ENCODE measurements around the gene SKI.
A peak's percentile ranks its signal among the peaks of the same experiment; 100 is the strongest.

Gene SKI

DNA sequence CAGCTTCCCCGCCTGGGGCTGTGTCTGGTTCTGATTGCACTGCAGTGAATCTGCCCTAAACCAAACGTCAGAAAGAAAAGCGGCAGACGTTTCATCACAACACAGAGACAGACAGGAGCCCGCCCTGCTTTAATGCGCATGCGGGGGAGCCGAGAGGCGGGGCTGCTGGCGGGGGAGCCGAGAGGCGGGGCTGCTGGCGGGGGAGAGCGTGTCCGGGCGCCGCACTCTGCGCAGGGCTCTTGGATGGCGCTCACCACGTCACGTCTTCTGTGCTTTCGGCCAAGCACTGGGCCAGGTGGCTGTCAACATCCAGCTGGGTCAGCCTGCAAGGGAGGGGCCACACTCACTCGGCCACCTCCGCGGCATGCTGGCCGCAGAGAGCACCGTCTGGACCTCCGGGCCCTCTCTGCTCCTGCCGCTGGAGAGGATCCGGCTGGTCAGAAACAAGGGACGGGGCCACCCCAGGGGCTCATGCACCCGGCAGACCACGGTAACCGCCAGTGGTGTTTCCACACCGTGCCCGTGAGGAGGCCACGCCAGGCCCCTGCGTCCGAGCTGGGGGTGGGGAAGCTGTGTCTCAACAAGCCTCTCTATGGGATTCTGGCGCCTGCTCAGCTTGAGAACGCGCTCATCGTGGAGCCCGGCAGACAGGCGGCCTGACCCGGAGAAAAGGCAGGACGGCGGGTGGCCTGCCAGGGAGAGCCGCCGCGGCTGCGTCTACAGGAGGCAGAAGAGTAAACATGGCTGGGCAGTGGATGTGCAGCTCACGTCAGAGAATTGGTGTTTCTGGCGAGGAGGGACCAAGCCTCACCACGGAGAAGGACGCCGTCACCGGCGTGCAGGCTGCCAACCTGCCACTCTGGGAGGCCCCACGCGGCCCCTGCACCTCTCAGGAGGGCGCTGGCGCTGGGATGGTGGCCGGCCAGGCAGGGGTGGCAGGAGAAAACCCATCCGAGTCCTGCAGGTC is 38.4 kb upstream of the SKI start:
- no peak for TF ChIP-seq ZNF274 (IDR thresholded peaks at IDR 0.05; ENCODE audit: low read depth, low read length)
- H3K4me3 ChIP-seq (ENCODE audit: low read length): peak overlapping the region; percentile 33; the same call in 1 of the 2 replicates

DNA sequence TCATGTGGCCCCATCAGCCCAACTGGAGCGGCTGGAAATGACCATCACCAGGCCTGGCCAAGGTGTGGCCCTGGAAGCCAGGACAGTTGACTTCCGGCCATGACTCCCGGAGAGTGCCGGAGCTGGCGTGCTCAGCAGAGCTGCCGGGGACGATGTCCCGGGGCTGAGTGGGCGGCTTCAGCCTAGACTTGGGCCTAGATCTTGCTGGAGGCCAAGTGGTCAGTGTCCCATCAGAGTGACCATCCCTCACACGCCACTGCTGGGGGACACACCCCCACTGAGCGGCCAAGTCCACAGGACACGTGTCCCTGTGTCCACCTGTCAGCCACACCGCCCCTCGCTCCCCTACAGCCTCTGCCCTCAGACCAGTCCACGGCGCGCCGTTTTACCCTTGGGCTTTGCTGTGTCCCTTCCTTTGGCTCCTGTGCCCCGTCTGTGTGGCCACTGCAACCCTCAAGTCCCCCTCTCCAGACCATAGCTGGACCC is 37.6 kb upstream of the SKI start:
- H3K4me3 ChIP-seq (ENCODE audit: low read length): no peak overlapping the region
- TF ChIP-seq ZNF274 (IDR thresholded peaks at IDR 0.05; ENCODE audit: low read depth, low read length): no peak

DNA sequence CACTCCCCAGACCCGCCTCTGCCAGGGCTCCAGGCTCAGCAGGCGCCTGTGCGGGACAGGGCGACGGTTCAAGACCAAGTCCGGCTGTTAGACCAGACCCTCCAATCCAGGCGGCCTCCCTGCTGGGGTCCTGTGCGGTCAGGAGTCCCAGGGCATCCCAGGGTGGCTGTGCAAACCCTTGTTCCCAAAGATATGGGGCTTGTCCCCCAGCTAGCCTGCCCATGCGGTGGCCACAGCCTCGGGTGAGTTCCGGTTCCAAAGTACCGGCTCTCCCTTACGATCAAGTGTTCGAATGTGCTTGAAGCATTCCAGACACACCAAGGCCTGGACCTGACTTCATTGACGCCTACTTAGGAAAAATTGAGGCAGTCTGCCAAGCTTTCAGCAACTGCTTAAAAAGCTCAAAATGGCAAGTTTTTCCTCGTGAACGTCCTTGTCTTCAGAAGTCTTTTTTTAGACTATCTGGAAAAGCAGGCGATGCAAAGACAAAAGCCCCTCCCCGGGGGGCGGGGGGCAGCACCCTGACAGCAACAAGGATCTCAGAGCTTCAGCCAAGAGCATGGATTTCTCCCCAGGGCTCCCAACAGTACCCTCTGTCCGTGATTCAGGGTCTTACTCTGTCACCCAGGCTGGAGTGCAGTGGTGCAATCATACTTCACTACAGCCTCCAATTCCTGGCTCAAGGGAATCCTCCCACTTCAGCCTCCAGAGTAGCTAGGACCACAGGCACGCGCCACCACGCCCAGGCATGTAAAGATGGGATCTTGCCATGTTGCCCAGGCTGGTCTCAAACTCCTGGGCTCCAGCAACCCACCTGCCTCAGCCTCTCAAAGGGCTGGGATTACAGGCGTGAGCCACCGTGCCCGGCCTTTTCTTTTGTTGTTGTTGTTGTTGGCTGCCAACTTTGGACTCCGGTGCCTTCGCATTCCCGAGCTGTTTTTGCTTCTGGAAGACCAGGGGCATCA is 35.8 kb upstream of the SKI start:
- no peak for TF ChIP-seq ZNF274 (IDR thresholded peaks at IDR 0.05; ENCODE audit: low read depth, low read length)

DNA sequence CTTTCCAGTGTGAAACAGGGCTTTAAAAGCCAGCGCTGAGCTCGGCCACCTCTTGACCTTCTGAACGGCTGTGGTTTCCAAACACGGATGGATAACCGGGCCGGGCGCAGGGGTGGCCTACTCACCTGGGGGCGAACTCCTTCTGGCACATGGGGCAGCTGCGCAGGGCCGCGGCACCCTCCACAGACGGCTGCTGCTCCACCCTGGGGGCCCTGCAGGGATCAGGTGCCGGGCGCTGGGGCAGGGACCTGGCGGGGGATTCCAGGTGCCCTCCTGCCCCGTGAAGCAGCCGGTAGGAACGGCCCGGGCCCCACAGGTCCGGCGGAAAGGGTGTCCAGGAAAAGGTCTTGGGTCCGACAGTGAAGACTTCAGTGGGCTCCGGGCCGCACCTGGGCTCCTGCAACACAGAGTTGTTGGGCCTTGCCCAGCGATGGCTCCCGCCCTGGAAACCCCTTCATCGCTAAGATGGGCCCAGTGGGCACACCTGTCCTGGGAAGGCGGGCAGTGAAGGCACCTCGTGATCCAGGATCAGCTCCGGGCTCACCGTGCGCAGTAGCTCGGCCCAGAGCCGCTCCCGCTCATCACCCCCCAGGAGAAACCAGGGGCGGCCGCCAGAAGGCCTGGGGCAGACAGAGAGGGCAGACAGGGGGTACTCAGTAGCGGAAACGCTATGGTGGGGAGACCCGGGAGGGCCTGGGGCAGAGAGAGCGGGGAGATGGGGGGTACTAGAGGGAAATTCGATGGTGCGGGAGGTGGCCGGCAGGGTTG is 34.4 kb upstream of the SKI start:
- H3K4me3 ChIP-seq (ENCODE audit: low read length): peak overlapping the region; percentile 63
- TF ChIP-seq ZNF274 (IDR thresholded peaks at IDR 0.05; ENCODE audit: low read depth, low read length): no peak

More for the DNA sequence above, 35.8 kb upstream of the SKI start:
- H3K4me3 ChIP-seq (ENCODE audit: low read length): no peak overlapping the region

DNA sequence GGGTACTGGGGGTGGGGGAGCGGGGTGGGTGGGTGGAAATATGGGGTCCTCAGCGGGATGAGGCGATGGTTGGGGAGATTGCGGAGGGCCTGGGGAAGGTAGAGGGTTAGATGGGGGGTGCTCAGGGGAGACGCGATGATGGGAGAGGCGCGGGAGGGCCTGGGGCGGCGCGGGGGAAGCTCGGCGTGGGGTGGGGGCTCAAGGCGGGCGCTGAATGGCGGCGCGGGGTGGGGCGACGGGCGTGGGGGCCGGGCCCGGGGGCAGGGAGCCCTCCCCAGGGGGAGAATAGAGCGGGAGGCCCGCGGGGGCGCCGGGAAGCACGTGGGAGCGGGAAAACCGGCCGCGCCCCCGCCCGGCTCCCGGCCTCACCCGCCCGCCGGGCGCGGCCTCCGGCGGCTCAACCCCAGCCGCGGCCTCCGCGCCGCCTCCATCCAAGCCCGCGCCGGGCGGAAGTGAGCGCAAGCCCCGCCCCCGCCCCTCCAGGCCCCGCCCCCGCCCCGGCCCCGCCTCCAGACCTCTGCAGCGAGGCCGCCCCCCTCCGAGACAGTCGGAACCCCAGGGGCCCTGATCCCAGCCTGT is 33.7 kb upstream of the SKI start, which contains the start of gene FAAP20:
Gene FAAP20 (minus strand): TSS at position 454 of the 579 bp plus-strand sequence. CDS start 23 bp downstream, at position 431.
- TF ChIP-seq ZNF274 (IDR thresholded peaks at IDR 0.05; ENCODE audit: low read depth, low read length): no peak
- peak within 1 kb of the TSS; percentile 68 for H3K4me3 ChIP-seq (ENCODE audit: low read length)

DNA sequence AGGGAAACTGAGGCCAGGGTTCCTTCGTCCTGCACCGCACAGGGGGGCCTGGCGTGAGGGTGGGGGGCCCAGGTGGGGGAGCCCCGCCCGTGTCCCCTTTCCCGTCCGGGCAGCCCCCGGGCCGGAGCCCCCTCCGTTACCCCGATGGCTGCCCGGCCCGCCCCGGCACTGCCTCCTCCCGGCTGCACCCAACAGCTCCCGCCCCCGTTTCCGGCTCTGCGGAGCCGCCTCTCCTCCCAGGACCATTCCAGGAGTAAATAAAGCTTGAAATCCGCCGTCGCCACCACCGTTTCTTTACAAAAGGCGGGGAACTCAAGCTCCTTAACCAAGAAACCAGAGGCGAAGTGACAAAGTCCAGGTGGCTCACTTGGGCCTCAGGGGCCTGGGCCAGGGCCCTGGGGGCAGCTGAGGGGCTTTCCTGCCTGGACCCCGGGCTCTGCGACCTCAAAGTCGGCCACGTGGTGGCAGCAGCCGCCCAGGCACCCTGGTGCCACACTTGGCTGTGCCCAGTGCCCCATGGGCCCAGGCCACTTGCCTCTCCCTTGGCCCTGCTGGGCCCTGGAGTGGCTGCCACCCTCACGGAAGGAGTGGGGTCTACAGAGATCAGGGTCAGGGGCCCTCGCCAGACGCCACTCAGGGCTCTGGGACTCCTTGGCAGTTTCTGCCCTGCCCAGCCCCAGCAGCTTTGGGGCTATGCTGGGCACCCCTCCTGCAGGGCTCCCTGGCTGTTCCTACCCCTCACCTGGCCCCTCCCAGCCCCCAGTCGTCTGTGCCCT is 33.0 kb upstream of the SKI start:
- no peak for TF ChIP-seq ZNF274 (IDR thresholded peaks at IDR 0.05; ENCODE audit: low read depth, low read length)
- H3K4me3 ChIP-seq (ENCODE audit: low read length): peak overlapping the region; percentile 68; the same call in 1 of the 2 replicates

DNA sequence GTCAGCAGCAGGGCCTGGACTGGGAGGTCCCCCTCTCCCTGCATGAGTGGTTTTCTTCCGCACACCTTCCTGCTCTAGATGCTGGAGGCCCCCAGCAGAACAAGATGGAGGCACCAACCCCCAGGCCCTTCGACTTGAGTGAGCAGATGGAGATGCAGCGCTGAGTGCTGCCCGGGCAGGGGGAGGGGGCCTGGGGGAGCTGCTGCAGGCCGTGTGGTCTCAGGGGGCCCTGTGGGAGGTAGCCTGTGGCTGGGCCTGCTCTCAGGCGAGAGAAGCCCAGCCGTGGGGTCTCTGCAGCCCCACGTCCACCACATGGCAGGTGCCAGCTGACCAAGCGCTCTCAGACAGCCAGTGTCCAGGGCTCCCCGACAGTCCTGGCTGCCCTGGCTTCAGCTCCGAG is 32.3 kb upstream of the SKI start:
- H3K4me3 ChIP-seq (ENCODE audit: low read length): no peak overlapping the region
- TF ChIP-seq ZNF274 (IDR thresholded peaks at IDR 0.05; ENCODE audit: low read depth, low read length): no peak

DNA sequence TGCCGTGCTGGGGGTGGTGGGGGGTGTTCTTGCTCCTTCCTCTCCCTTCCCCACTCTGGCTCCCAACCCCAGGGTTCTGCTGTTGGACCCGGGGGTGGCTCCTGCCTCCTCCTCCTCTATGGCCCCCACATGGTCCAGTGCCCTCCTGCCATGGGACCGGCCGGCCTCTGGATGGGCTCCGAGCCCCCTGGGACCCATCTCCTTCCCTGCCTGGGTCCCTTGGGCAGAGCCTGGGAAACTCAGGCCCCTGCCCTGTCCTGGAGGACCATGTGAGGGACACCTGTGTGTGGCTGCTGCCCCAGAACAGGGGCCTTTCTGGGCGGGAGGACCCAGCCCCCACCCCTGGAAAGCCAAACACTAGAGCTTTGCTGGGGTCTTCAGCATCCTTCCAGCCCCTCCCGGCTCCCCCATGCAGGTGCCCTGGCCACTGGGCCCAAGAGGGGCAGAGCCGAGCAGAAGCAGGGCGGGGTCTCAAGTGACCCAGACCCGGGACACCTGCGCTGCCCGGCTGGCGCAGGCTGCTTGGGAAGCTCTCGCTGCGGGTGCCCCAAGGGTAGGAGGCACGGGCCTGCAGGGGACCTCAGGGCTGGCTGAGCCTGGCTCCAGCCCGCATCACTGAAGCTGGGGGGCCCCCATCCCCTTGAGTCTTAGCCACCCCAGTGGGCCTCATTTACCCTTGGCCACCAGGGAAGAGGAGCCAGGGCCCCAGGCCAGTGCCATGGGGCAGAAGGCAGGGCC is 31.0 kb upstream of the SKI start:
- no peak for TF ChIP-seq ZNF274 (IDR thresholded peaks at IDR 0.05; ENCODE audit: low read depth, low read length)
- no peak overlapping the region for H3K4me3 ChIP-seq (ENCODE audit: low read length)

DNA sequence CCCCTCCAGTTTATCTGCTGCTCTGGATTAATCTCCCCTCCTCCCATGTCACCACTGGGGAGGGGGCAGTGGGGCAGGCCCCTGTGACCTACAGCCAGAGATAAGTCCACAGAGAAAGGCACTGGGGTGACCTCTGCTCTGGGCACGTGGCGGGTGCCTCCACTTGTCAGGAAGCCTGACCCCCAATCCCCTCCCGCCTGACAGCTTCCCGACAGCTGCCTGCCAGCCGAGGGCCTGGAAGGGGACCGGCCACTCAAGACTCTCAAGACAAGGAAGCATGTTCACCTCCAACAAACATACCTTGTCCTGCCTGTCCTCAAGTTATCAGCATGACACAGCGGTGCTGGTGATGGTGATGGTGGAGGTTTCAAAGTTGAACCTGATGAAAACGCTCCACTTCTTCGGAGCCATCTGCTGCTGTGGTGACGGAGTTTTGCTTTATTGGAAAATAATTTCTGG is 30.4 kb upstream of the SKI start:
- no peak for TF ChIP-seq ZNF274 (IDR thresholded peaks at IDR 0.05; ENCODE audit: low read depth, low read length)
- H3K4me3 ChIP-seq (ENCODE audit: low read length): no peak overlapping the region

DNA sequence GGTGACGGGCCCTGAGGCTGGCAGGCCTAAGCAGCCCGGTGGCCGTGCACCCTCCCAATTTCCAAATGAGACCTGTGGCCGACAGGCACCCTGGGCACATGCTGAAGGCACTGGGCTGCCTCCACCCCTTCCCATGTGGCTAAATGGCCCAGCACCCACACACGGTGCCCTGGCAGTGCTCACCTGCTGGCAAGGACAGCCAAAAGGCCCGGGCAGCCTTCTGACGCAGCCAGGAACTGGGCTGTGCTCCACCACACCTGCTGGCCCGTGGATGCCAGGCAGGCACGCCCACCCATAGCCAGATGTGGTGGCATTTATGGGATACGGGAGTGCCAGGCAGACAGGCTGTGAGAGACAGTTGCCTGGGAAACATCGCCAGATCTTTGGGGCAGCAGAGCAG is 29.5 kb upstream of the SKI start:
- no peak for TF ChIP-seq ZNF274 (IDR thresholded peaks at IDR 0.05; ENCODE audit: low read depth, low read length)
- H3K4me3 ChIP-seq (ENCODE audit: low read length): no peak overlapping the region; the same call in 1 of the 2 replicates

DNA sequence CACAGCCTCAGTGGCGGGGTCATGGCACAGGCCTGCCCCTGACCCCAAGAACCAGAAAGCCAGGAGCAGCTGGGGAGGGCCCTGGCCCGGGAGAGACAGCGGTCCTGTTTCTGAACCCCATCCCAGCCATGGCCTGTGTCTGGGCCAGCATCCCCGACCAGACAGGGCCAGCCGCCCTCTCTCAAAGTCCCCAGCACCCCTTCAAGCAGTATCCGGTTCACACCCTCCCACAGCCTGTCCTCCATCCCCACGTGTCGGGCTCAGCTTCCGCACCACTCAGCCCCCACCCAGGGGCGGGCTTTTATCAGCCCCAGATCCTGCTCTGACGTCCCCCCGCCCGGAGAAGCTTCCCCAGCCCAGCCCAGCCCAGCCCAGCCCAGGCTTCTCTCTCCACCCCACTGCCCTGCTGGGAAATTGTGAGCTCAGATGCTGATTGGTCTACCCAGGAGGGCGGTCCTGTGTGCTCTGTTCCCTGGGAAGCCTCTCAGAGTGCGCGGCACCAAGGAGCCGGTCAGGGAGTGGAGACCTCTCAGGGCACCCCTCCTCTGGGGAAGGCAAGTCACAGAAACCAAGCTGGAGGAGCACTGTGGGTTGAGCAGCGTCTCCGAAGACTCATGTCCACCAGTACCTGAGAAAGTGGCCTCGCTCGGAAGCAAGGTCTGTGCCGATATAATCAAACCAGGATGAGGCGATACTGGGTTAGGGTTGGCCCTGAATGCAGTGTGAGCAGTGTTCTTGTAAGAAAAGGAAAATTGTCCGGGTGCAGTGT is 28.9 kb upstream of the SKI start:
- TF ChIP-seq ZNF274 (IDR thresholded peaks at IDR 0.05; ENCODE audit: low read depth, low read length): no peak
- H3K4me3 ChIP-seq (ENCODE audit: low read length): peak overlapping the region; percentile 75; the same call in 1 of the 2 replicates
